Astrocyte (in vitro differentiated cells and primary cell): ENCODE data around the gene CDH13. TPM values are rescaled to one million over a fixed set of nuclear protein-coding genes. Genes with fewer than 3 reads are reported as not detected.

Source experiments
- DNase-seq: peaks from one replicate; pipeline ENCODE4 v3.0.0-alpha.2; 2010; ENCODE audit warnings: low read depth
- FAIRE-seq: peaks from 2 replicates; lab custom pipeline; 2011; peaks lifted over from hg19 to GRCh38; lab: Jason Lieb, UNC
- H2AFZ ChIP-seq: 2 replicates; pipeline ENCODE4 v1.6.0; 2012; ENCODE audit warnings: low read depth, low read length, inconsistent platforms
- H3K27ac ChIP-seq: 2 replicates; pipeline ENCODE4 v1.5.1; 2011; ENCODE audit warnings: low read depth, low read length, inconsistent platforms
- H3K27me3 ChIP-seq: 2 replicates; pipeline ENCODE4 v1.6.0; 2011; ENCODE audit warnings: low read length, inconsistent platforms; ENCODE audit not compliant: insufficient read depth
- H3K36me3 ChIP-seq: 2 replicates; pipeline ENCODE4 v1.5.1; 2011; ENCODE audit warnings: low read length, inconsistent platforms; ENCODE audit not compliant: insufficient read depth
- H3K4me1 ChIP-seq: 2 replicates; pipeline ENCODE4 v1.5.1; 2011; ENCODE audit warnings: low read length, inconsistent platforms; ENCODE audit not compliant: insufficient read depth
- H3K4me2 ChIP-seq: 2 replicates; pipeline ENCODE4 v1.6.0; 2012; ENCODE audit warnings: low read length, inconsistent platforms
- H3K4me3 ChIP-seq: 2 replicates; pipeline ENCODE4 v1.5.1; 2011; ENCODE audit warnings: low read depth, mild to moderate bottlenecking, low read length, inconsistent platforms; ENCODE audit not compliant: insufficient read depth
- H3K79me2 ChIP-seq: 2 replicates; pipeline ENCODE4 v1.6.0; 2012; ENCODE audit warnings: mild to moderate bottlenecking, low read length, inconsistent platforms; ENCODE audit not compliant: insufficient read depth
- H3K9ac ChIP-seq: 2 replicates; pipeline ENCODE4 v1.6.0; 2012; ENCODE audit warnings: mild to moderate bottlenecking, low read length, inconsistent platforms
- H3K9me3 ChIP-seq: 2 replicates; pipeline ENCODE4 v1.5.1; 2012; ENCODE audit warnings: low read depth, mild to moderate bottlenecking, low read length, inconsistent platforms; ENCODE audit not compliant: insufficient read depth
- H4K20me1 ChIP-seq: 2 replicates; pipeline ENCODE4 v1.6.0; 2012; ENCODE audit warnings: low read length, inconsistent platforms; ENCODE audit not compliant: insufficient read depth
- H3K27ac Mint-ChIP-seq: one replicate; pipeline ENCODE4 v1.8.0; 2021; ENCODE audit warnings: mild to moderate bottlenecking, mixed read lengths; ENCODE audit not compliant: unreplicated experiment
- H3K27me3 Mint-ChIP-seq: one replicate; pipeline ENCODE4 v1.8.0; 2021; ENCODE audit warnings: low read depth, mixed read lengths; ENCODE audit not compliant: unreplicated experiment
- H3K36me3 Mint-ChIP-seq: one replicate; pipeline ENCODE4 v1.8.0; 2021; ENCODE audit warnings: low read depth, mixed read lengths; ENCODE audit not compliant: unreplicated experiment
- H3K4me1 Mint-ChIP-seq: one replicate; pipeline ENCODE4 v1.8.0; 2021; ENCODE audit warnings: low read depth, mixed read lengths; ENCODE audit not compliant: unreplicated experiment
- H3K4me3 Mint-ChIP-seq: one replicate; pipeline ENCODE4 v1.8.0; 2021; ENCODE audit warnings: mild to moderate bottlenecking, moderate library complexity, mixed read lengths; ENCODE audit not compliant: unreplicated experiment
- H3K9me3 Mint-ChIP-seq: one replicate; pipeline ENCODE4 v1.8.0; 2021; ENCODE audit warnings: mild to moderate bottlenecking, mixed read lengths; ENCODE audit not compliant: unreplicated experiment
- EZH2 ChIP-seq: IDR thresholded peaks from 2 replicates; pipeline ENCODE4 v1.6.1; 2012; ENCODE audit warnings: mild to moderate bottlenecking, low read length, inconsistent platforms; ENCODE audit not compliant: insufficient read depth
- total RNA-seq: library from RNA; stranded (reverse); gene quantifications from 2 replicates; pipeline ENCODE4 v1.2.1, GENCODE V29; 2021
- TF ChIP-seq, protein P1 (sequence below): IDR thresholded peaks from 2 replicates; pipeline ENCODE4 v1.5.1; 2011; ENCODE audit warnings: low read depth, mild to moderate bottlenecking, inconsistent platforms, low read length, moderate library complexity; ENCODE audit not compliant: insufficient read depth

The CDH13 gene
- total RNA-seq, 1 donor from 2014 or later: 41.7 TPM

DNA sequence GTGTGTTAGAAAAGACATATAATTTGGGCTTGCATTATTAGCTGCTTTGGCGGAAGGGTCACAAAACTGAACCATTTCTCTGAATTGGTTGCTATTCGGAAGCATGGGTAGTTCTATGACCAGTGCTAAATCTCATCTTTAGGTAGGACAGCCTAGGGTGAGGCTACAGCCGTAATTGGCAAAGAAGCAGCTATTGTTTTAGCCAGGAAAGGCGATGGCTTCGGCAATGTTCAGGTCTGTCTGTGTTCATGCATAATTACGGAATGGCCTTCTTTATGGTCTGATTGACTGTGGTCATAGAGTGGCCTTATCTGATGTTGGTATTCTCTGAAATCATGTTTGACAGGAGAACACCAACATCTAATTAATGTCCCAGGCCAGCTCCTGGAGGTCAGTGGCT, 812.6 kb downstream of the CDH13 start:
- Histone ChIP-seq H3K9me3 (no peaks in the 10 kb centered on the region), H3K4me2 (no peak overlapping the region), H3K36me3 (no peaks in the 10 kb centered on the region), H3K79me2 (no peaks in the 10 kb centered on the region), H3K27ac (no peak overlapping the region), H3K4me1 (no peaks in the 10 kb centered on the region), H2AFZ (no peak overlapping the region), H4K20me1 (peaks cover 8% of the 10 kb centered on the region), H3K27me3 (no peaks in the 10 kb centered on the region), H3K9ac (no peak overlapping the region), H3K4me3 (no peak overlapping the region)
- DNase-seq (no peak), FAIRE-seq (no peak)
- Mint-ChIP-seq H3K9me3 (no peaks in the 10 kb centered on the region), H3K27ac (no peak overlapping the region), H3K27me3 (peaks cover 2% of the 10 kb centered on the region), H3K4me1 (peaks cover 6% of the 10 kb centered on the region), H3K36me3 (no peaks in the 10 kb centered on the region), H3K4me3 (no peak overlapping the region)
- TF ChIP-seq EZH2: no peak
- TF ChIP-seq, protein P1, sequence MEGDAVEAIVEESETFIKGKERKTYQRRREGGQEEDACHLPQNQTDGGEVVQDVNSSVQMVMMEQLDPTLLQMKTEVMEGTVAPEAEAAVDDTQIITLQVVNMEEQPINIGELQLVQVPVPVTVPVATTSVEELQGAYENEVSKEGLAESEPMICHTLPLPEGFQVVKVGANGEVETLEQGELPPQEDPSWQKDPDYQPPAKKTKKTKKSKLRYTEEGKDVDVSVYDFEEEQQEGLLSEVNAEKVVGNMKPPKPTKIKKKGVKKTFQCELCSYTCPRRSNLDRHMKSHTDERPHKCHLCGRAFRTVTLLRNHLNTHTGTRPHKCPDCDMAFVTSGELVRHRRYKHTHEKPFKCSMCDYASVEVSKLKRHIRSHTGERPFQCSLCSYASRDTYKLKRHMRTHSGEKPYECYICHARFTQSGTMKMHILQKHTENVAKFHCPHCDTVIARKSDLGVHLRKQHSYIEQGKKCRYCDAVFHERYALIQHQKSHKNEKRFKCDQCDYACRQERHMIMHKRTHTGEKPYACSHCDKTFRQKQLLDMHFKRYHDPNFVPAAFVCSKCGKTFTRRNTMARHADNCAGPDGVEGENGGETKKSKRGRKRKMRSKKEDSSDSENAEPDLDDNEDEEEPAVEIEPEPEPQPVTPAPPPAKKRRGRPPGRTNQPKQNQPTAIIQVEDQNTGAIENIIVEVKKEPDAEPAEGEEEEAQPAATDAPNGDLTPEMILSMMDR: no peak

GRCh38 chr16:83441517-83441916, 814.7 kb downstream of the CDH13 start:
- H3K4me1 ChIP-seq: no peaks in the 10 kb centered on the region
- no peaks in the 10 kb centered on the region for H3K36me3 ChIP-seq
- H3K9me3 Mint-ChIP-seq: no peaks in the 10 kb centered on the region
- peaks cover 6% of the 10 kb centered on the region for H3K4me1 Mint-ChIP-seq
- no peak overlapping the region for H3K4me3 ChIP-seq
- H3K79me2 ChIP-seq: no peaks in the 10 kb centered on the region
- no peaks in the 10 kb centered on the region for H3K9me3 ChIP-seq
- no peak overlapping the region for H3K27ac Mint-ChIP-seq
- H3K27me3 Mint-ChIP-seq: peaks cover 8% of the 10 kb centered on the region
- no peak overlapping the region for H2AFZ ChIP-seq
- DNase-seq: peak; percentile 6
- no peaks in the 10 kb centered on the region for H3K27me3 ChIP-seq
- H3K4me3 Mint-ChIP-seq: no peak overlapping the region
- H3K9ac ChIP-seq: no peak overlapping the region
- no peak overlapping the region for H3K4me2 ChIP-seq
- FAIRE-seq: no peak
- TF ChIP-seq, protein P1: no peak
- TF ChIP-seq EZH2: no peak
- no peaks in the 10 kb centered on the region for H4K20me1 ChIP-seq
- H3K36me3 Mint-ChIP-seq: no peaks in the 10 kb centered on the region
- H3K27ac ChIP-seq: no peak overlapping the region

GRCh38 chr16:83443972-83444371, 817.2 kb downstream of the CDH13 start:
- Mint-ChIP-seq H3K27ac (no peak overlapping the region), H3K4me1 (peaks cover 6% of the 10 kb centered on the region), H3K36me3 (no peaks in the 10 kb centered on the region), H3K27me3 (peaks cover 15% of the 10 kb centered on the region), H3K4me3 (no peak overlapping the region), H3K9me3 (no peaks in the 10 kb centered on the region)
- Histone ChIP-seq H3K27me3 (no peaks in the 10 kb centered on the region), H3K79me2 (no peaks in the 10 kb centered on the region), H3K4me1 (no peaks in the 10 kb centered on the region), H3K9ac (no peak overlapping the region), H2AFZ (no peak overlapping the region), H3K4me3 (no peak overlapping the region), H3K36me3 (no peaks in the 10 kb centered on the region), H3K9me3 (no peaks in the 10 kb centered on the region), H4K20me1 (no peaks in the 10 kb centered on the region), H3K4me2 (no peak overlapping the region), H3K27ac (no peak overlapping the region)
- FAIRE-seq (no peak), DNase-seq (no peak)
- TF ChIP-seq, protein P1: no peak
